GM18505 (cell line): ENCODE data around the gene TXNRD2.

Experiments used
- ATAC-seq: cut with Tn5 transposase; IDR thresholded peaks from one replicate; pipeline ENCODE4 v1.9.1; 2021; ENCODE audit not compliant: unreplicated experiment
- POLR2A ChIP-seq: IDR thresholded peaks from 4 replicates; pipeline ENCODE4 v1.6.1; 2011; ENCODE audit warnings: borderline replicate concordance; ENCODE audit not compliant: insufficient read depth, insufficient read length; ENCODE audit errors: extremely low read depth

The TXNRD2 gene

GRCh38 chr22:19862619-19863246, 78.9 kb downstream of the TXNRD2 start:
- no peak for ATAC-seq
- TF ChIP-seq POLR2A: no peak

GRCh38 chr22:19859861-19860510, 81.6 kb downstream of the TXNRD2 start:
- TF ChIP-seq POLR2A: no peak
- ATAC-seq: no peak

GRCh38 chr22:19857382-19857781, 84.2 kb downstream of the TXNRD2 start:
- no peak for ATAC-seq
- no peak for TF ChIP-seq POLR2A

- TF ChIP-seq POLR2A: peak; percentile 64
- peak; percentile 27 for ATAC-seq
Observed at GRCh38 chr22:19855504-19856409, 85.9 kb downstream of the TXNRD2 start.

- peak; percentile 94 for TF ChIP-seq POLR2A
- peak; percentile 74 for ATAC-seq
Observed at GRCh38 chr22:19854778-19855503, 86.7 kb downstream of the TXNRD2 start, which contains the start of the genes GNB1L and RTL10. TSS of gene GNB1L (minus strand) at chr22:19854874. CDS start at chr22:19821355, 33,519 bp downstream. TSS of gene RTL10 (minus strand) at chr22:19854874. CDS start at chr22:19852261, 2,613 bp downstream.

- no peak for TF ChIP-seq POLR2A
- peak; percentile 16 for ATAC-seq
Observed at GRCh38 chr22:19853879-19854777, 87.5 kb downstream of the TXNRD2 start.

GRCh38 chr22:19853058-19853878, 88.3 kb downstream of the TXNRD2 start:
- TF ChIP-seq POLR2A: no peak
- no peak for ATAC-seq

GRCh38 chr22:19852177-19852781, 89.3 kb downstream of the TXNRD2 start:
- no peak for ATAC-seq
- TF ChIP-seq POLR2A: no peak

GRCh38 chr22:19851291-19852176, 90.1 kb downstream of the TXNRD2 start:
- TF ChIP-seq POLR2A: no peak
- no peak for ATAC-seq

- TF ChIP-seq POLR2A: no peak
- ATAC-seq: no peak
Observed at GRCh38 chr22:19850763-19851109, 90.9 kb downstream of the TXNRD2 start.
